Breast epithelium (tissue), 3 donors: ENCODE data around the gene EFHC2.

ENCODE experiments used
- POLR2AphosphoS5 ChIP-seq, 3 donors: sonication (generic); formaldehyde crosslinking; IDR thresholded peaks; one replicate each; pipeline ENCODE4 v1.6.1; 2017; ENCODE audit warnings: antibody characterized with exemption in 3 of 3
- TF ChIP-seq, protein P1 (sequence below), 3 donors: fragments of 450-650 bp; IDR thresholded peaks; one replicate each; pipeline ENCODE4 v1.5.1; 2016 to 2017; ENCODE audit warnings: antibody characterized with exemption in 3 of 3, mild to moderate bottlenecking in 3 of 3, moderate library complexity in 3 of 3

GRCh38 chrX:44143061-44143602, 200.3 kb downstream of the EFHC2 start:
- TF ChIP-seq POLR2AphosphoS5 (IDR thresholded peaks at IDR 0.05): no peak
- TF ChIP-seq, protein P1, sequence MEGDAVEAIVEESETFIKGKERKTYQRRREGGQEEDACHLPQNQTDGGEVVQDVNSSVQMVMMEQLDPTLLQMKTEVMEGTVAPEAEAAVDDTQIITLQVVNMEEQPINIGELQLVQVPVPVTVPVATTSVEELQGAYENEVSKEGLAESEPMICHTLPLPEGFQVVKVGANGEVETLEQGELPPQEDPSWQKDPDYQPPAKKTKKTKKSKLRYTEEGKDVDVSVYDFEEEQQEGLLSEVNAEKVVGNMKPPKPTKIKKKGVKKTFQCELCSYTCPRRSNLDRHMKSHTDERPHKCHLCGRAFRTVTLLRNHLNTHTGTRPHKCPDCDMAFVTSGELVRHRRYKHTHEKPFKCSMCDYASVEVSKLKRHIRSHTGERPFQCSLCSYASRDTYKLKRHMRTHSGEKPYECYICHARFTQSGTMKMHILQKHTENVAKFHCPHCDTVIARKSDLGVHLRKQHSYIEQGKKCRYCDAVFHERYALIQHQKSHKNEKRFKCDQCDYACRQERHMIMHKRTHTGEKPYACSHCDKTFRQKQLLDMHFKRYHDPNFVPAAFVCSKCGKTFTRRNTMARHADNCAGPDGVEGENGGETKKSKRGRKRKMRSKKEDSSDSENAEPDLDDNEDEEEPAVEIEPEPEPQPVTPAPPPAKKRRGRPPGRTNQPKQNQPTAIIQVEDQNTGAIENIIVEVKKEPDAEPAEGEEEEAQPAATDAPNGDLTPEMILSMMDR (IDR thresholded peaks at IDR 0.05): no peak
